BLaER1 (cell line): ENCODE results near the gene ABLIM2.

ENCODE experiments used
- H3K27ac ChIP-seq: shearing (Covaris generic); formaldehyde crosslinking; 2 replicates; pipeline ENCODE4 v1.8.1; 2022
- H3K27me3 ChIP-seq: shearing (Covaris generic); formaldehyde crosslinking; 2 replicates; pipeline ENCODE4 v1.8.1; 2022
- H3K36me3 ChIP-seq: shearing (Covaris generic); formaldehyde crosslinking; 2 replicates; pipeline ENCODE4 v1.8.1; 2022
- H3K4me1 ChIP-seq: shearing (Covaris generic); formaldehyde crosslinking; 2 replicates; pipeline ENCODE4 v1.8.1; 2022
- H3K4me2 ChIP-seq: shearing (Covaris generic); formaldehyde crosslinking; 2 replicates; pipeline ENCODE4 v1.8.1; 2022
- H3K4me3 ChIP-seq: shearing (Covaris generic); formaldehyde crosslinking; 2 replicates; pipeline ENCODE4 v1.8.1; 2022
- H3K9ac ChIP-seq: shearing (Covaris generic); formaldehyde crosslinking; 2 replicates; pipeline ENCODE4 v1.8.1; 2022
- H3K9me3 ChIP-seq: shearing (Covaris generic); formaldehyde crosslinking; 2 replicates; pipeline ENCODE4 v1.8.1; 2022
- H4K20me1 ChIP-seq: shearing (Covaris generic); formaldehyde crosslinking; 2 replicates; pipeline ENCODE4 v1.8.1; 2022
- Cebpa-rat ChIP-seq: shearing (Covaris generic); IDR thresholded peaks from 2 replicates; pipeline ENCODE4 v1.8.1; 2022

ABLIM2 gene

GRCh38 chr4:8085491-8086117 is 73.0 kb downstream of the ABLIM2 start:
- H3K4me2 ChIP-seq = peak overlapping the region; percentile 24; the same call in 1 of the 2 replicates
- H3K4me1 ChIP-seq = peaks cover 77% of the 10 kb centered on the region
- no peaks in the 10 kb centered on the region for H3K36me3 ChIP-seq
- H3K9me3 ChIP-seq = peaks cover 11% of the 10 kb centered on the region
- H3K27ac ChIP-seq = no peak overlapping the region
- no peak for TF ChIP-seq Cebpa-rat
- no peaks in the 10 kb centered on the region for H3K27me3 ChIP-seq
- H3K9ac ChIP-seq = no peak overlapping the region
- H3K4me3 ChIP-seq = no peak overlapping the region
- no peaks in the 10 kb centered on the region for H4K20me1 ChIP-seq

- Histone ChIP-seq H3K4me1 (peaks cover 77% of the 10 kb centered on the region), H3K9ac (no peak overlapping the region), H3K9me3 (peaks cover 11% of the 10 kb centered on the region), H3K4me3 (no peak overlapping the region), H3K4me2 (peak overlapping the region; percentile 24; the same call in 1 of the 2 replicates), H3K27me3 (no peaks in the 10 kb centered on the region), H3K27ac (no peak overlapping the region), H3K36me3 (no peaks in the 10 kb centered on the region), H4K20me1 (no peaks in the 10 kb centered on the region; the same call in 1 of the 2 replicates)
- no peak for TF ChIP-seq Cebpa-rat
Measured at GRCh38 chr4:8084712-8085490, 73.7 kb downstream of the ABLIM2 start.

DNA sequence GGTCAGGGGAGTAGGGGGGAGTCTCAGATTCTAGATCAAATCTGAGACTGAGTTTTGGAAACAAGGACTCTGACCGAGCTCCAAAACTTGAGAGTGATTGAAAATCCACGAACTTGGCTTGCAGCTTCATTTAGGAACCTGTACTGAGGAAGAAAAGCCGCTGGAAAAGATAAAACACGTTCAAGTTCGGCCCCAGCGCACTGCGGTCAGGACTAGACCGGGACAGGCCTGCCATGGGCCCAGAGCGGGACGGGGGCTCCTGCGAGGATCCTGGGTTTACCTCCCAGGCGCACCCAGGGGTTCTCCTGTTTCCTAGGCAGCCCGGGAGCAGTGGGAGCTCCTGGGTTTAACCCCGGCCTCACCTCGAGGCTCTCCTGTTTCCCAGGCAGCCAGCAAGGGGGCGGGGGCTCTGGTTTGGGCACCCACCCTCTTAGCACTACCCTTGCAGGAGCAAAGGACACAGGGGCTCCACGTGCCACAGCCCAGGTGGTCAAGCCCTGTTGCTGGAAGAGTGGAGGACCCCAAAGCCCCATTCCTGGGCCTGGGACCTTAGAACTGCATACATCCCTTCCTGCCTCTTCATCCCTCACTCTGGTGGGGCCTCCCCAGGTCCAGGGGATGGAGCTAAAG is 74.5 kb downstream of the ABLIM2 start:
- Histone ChIP-seq H4K20me1 (no peaks in the 10 kb centered on the region; the same call in 1 of the 2 replicates), H3K9ac (no peak overlapping the region), H3K27me3 (no peaks in the 10 kb centered on the region), H3K9me3 (peaks cover 11% of the 10 kb centered on the region), H3K4me3 (no peak overlapping the region), H3K27ac (no peak overlapping the region), H3K4me1 (peaks cover 84% of the 10 kb centered on the region), H3K4me2 (no peak overlapping the region; the same call in 1 of the 2 replicates), H3K36me3 (no peaks in the 10 kb centered on the region)
- no peak for TF ChIP-seq Cebpa-rat

DNA sequence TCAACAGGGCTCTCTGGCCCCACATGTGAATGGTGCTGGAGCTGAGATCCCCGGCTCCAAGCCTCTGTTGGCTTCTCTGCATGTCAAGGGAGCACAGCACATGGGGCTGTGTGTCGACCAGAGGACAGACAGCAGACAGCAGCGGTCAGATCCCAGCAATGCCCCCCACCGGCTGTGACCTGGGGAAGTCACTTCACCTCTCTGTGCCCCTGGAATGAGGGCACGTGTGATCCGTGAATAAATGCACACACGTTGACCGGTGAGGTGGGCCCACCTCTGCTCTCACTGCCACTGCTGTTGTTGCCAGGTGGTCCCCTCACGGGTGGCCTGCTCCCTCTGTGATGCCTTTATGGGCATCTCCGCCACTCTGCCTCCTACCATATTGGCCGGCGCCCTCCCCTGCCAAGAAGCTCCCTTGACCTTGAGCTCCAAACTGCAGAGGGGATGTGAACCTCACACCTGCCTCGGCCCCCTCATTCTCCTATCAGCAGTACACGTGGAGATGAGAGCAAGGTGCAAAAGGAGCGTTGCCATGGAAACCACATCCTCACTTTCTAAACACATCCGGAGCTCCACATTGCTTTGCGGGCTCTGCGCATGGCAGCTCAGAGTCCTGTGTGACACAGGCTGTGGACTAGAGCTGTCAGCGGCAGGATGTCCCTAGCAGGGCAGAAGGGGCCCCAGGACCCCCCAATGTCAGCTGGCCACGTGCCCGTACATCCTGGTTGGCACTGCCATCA is 75.4 kb downstream of the ABLIM2 start:
- H3K9me3 ChIP-seq = peaks cover 11% of the 10 kb centered on the region
- H3K4me3 ChIP-seq = no peak overlapping the region
- TF ChIP-seq Cebpa-rat = no peak
- H3K4me2 ChIP-seq = peak overlapping the region; percentile 94
- H4K20me1 ChIP-seq = no peaks in the 10 kb centered on the region; the same call in 1 of the 2 replicates
- H3K27ac ChIP-seq = no peak overlapping the region
- H3K4me1 ChIP-seq = peaks cover 93% of the 10 kb centered on the region
- no peak overlapping the region for H3K9ac ChIP-seq
- no peaks in the 10 kb centered on the region for H3K27me3 ChIP-seq
- no peaks in the 10 kb centered on the region for H3K36me3 ChIP-seq

DNA sequence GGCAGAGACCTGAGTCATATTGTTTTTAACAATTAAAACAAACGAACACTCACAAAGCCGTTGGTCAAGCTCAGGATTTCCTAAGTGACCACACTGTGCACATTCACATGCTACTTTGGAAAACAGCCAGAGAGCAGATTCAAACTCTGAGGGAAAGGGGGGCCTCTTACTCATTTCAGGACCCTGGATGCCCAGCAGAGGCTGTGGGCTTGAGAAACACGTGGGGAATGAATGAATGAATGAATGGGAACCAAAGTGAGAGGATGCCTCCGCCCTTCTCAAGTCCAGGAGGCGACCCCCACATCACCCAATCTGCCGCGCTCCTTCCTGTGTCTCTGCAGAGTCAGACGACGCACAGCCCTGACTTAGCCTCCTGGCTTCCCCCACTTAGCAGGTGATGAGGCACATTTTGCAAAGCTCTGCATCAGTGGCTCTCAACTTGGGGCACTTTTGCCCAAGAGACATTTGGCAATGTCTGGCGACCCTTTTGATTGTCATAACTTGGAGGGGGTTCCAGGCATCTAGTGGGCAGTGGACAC is 76.0 kb downstream of the ABLIM2 start:
- Histone ChIP-seq H4K20me1 (no peaks in the 10 kb centered on the region; the same call in 1 of the 2 replicates), H3K9ac (no peak overlapping the region)
- TF ChIP-seq Cebpa-rat = no peak

DNA sequence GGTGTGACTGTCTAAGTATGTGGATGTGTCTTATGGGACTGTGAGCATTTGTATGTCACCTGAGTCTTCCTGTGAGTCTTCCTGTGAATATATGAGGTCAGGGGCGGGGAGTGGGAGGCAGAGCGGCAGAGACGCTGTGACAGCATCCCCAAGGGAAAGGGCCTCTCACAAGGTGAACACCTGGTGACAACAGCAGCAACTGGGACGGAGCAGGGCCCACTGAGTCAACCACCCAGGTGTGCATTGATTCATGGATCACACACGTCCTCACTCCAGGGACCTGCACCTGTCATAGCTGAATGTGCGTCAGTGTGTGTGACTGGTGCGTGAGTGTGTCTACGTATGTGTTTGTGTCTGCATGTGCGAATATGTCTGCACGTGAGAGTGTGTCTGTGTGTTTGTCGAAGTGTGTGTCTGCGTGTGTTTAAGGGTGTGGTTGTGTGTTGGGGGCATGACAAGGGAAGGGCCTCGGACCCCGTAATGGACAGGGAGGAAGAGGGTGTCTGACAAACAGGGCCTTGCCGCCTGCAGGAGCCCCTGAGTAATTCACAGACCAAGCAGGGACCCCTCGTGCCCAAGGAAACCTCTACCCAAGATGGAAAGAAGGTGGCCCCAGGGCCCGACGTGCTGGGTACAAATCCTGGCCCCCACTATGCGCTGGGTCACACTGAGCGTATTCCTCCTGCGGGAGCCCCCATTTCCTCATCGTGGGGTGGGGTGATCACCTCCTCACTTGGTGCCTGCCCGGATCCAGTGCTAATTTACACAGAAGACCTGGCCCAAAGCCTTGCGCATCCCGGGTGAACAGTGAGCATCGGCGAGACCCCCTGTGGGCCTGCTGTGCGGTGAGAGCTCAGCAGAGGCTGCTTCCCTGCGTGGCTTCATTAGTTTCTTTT is 76.7 kb downstream of the ABLIM2 start:
- Histone ChIP-seq H3K4me3 (0 out of 2 replicates have a peak overlapping the region, but pooled peaks have one; percentile 35), H3K27me3 (no peaks in the 10 kb centered on the region), H3K9ac (no peak overlapping the region), H3K27ac (no peak overlapping the region), H3K4me2 (peak overlapping the region; percentile 94), H3K9me3 (peaks cover 11% of the 10 kb centered on the region), H3K36me3 (no peaks in the 10 kb centered on the region), H4K20me1 (no peaks in the 10 kb centered on the region; the same call in 1 of the 2 replicates), H3K4me1 (peaks cover 97% of the 10 kb centered on the region)
- TF ChIP-seq Cebpa-rat = no peak

More for the DNA sequence above, 76.0 kb downstream of the ABLIM2 start:
- H3K36me3 ChIP-seq = no peaks in the 10 kb centered on the region
- H3K27me3 ChIP-seq = no peaks in the 10 kb centered on the region
- no peak overlapping the region for H3K27ac ChIP-seq
- H3K9me3 ChIP-seq = peaks cover 11% of the 10 kb centered on the region
- H3K4me2 ChIP-seq = peak overlapping the region; percentile 94
- peaks cover 98% of the 10 kb centered on the region for H3K4me1 ChIP-seq
- H3K4me3 ChIP-seq = no peak overlapping the region

GRCh38 chr4:8081171-8081570 is 77.4 kb downstream of the ABLIM2 start:
- Histone ChIP-seq H3K27me3 (no peaks in the 10 kb centered on the region), H4K20me1 (no peaks in the 10 kb centered on the region; the same call in 1 of the 2 replicates), H3K27ac (peak overlapping the region; percentile 43; the same call in 1 of the 2 replicates), H3K4me1 (peaks cover 92% of the 10 kb centered on the region), H3K9ac (0 out of 2 replicates have a peak overlapping the region, but pooled peaks have one; percentile 26), H3K4me2 (peak overlapping the region; percentile 94), H3K36me3 (no peaks in the 10 kb centered on the region), H3K4me3 (peak overlapping the region; percentile 35; the same call in 1 of the 2 replicates), H3K9me3 (peaks cover 11% of the 10 kb centered on the region)
- TF ChIP-seq Cebpa-rat = no peak

- Histone ChIP-seq H4K20me1 (no peaks in the 10 kb centered on the region; the same call in 1 of the 2 replicates), H3K4me2 (peak overlapping the region; percentile 94)
Measured at GRCh38 chr4:8080754-8081065, 77.9 kb downstream of the ABLIM2 start.

More at GRCh38 chr4:8080754-8081065, 77.9 kb downstream of the ABLIM2 start:
- Histone ChIP-seq H3K9ac (0 out of 2 replicates have a peak overlapping the region, but pooled peaks have one; percentile 26), H3K27me3 (no peaks in the 10 kb centered on the region), H3K4me3 (peak overlapping the region; percentile 35), H3K9me3 (peaks cover 11% of the 10 kb centered on the region), H3K4me1 (peaks cover 92% of the 10 kb centered on the region), H3K27ac (peak overlapping the region; percentile 54), H3K36me3 (no peaks in the 10 kb centered on the region)
- no peak for TF ChIP-seq Cebpa-rat
